ENCODE data around the gene PLOD2. TPM values are rescaled to one million over a fixed set of nuclear protein-coding genes. Genes with fewer than 3 reads are reported as not detected.

The PLOD2 gene
- total and polyA plus RNA-seq, 9 of the 15 experiments (the other 6 are each of a cell fraction or from before 2014, with no cell fraction given): 0.18 to 1.5 (median 0.58) TPM

GRCh38 chr3:146154316-146154715 lies 6.7 kb downstream of the PLOD2 start (continued):
- no peak for TF ChIP-seq ZNF197 (CRISPR knock-in tag; IDR thresholded peaks at IDR 0.05; ENCODE audit: low read depth)
- TF ChIP-seq CBX5 (IDR thresholded peaks at IDR 0.05; ENCODE audit: borderline replicate concordance, low read depth): no peak
- TF ChIP-seq HNRNPL (IDR thresholded peaks at IDR 0.05; ENCODE audit: low read depth, low read length): no peak
- TF ChIP-seq ZNF24 (IDR thresholded peaks at IDR 0.05): no peak
- TF ChIP-seq ZBTB11 (CRISPR knock-in tag; IDR thresholded peaks at IDR 0.05): no peak

GRCh38 chr3:146153429-146153828 lies 7.6 kb downstream of the PLOD2 start:
- no peak for ATAC-seq
- no peaks in the 10 kb centered on the region for H3K4me1 ChIP-seq (replicated peaks in 1 of 2; ENCODE audit: control insufficient read depth in 2 of 2, insufficient read depth in 2 of 2, low read length in 2 of 2)
- in situ Hi-C loops (cut with MboI): no loop called here
- H3K9me3 ChIP-seq (replicated peaks; ENCODE audit: control insufficient read depth, insufficient read depth, low read depth, low read length): no peaks in the 10 kb centered on the region
- CTCF ChIA-PET (ENCODE audit: low intra/inter-chr PET ratio): no interaction called here
- no peak overlapping the region for H3K27ac ChIP-seq (ENCODE audit: extremely low read depth, low read depth, low read length)
- WGBS (ENCODE audit: insufficient coverage, low coverage, missing lambda C conversion rate): 4% methylated on average over 4 of the region's 4 CpGs
- BruUV-seq (replicated peaks): no TSS peak
- H3K4me2 ChIP-seq (ENCODE audit: insufficient read depth, low read length): no peak overlapping the region
- H3K36me3 ChIP-seq (ENCODE audit: control insufficient read depth, insufficient read depth, low read length): no peaks in the 10 kb centered on the region
- H3K9ac ChIP-seq (ENCODE audit: insufficient read depth in 1 of 2, low read depth in 2 of 2, low read length in 2 of 2): no peak overlapping the region
- H3K79me2 ChIP-seq (ENCODE audit: control insufficient read depth, insufficient read depth, low read length): no peaks in the 10 kb centered on the region
- H2AFZ ChIP-seq (ENCODE audit: low read depth, low read length): no peak overlapping the region
- POLR2A ChIA-PET: no interaction called here
- H3K4me3 ChIP-seq: no peak overlapping the region
- no peak for FAIRE-seq
- no peak for DNase-seq (ENCODE audit: extremely low read depth in 1 of 4, low spot score in 3 of 4)
- no peaks in the 10 kb centered on the region for H4K20me1 ChIP-seq (replicated peaks; ENCODE audit: control insufficient read depth, insufficient read depth, low read length)
- no peaks in the 10 kb centered on the region for H3K27me3 ChIP-seq (ENCODE audit: control insufficient read depth in 2 of 2, insufficient read depth in 2 of 2, low read length in 2 of 2)
- H3K9me1 ChIP-seq (ENCODE audit: control insufficient read depth, insufficient read depth, low read length): no peaks in the 10 kb centered on the region
- intact Hi-C loops (cut with micrococcal nuclease): no loop called here
- TF ChIP-seq ZBTB7A (IDR thresholded peaks at IDR 0.05; ENCODE audit: borderline replicate concordance, control insufficient read depth, low read depth, low read length) (no peak), HNRNPLL (IDR thresholded peaks at IDR 0.05; ENCODE audit: low read depth, low read length, poor library complexity, severe bottlenecking) (no peak), CBX5 (IDR thresholded peaks at IDR 0.05; ENCODE audit: borderline replicate concordance, low read depth) (no peak), ZNF586 (CRISPR knock-in tag; conservative IDR thresholded peaks at IDR 0.05) (no peak), TBL1XR1 (IDR thresholded peaks at IDR 0.05; ENCODE audit: low read length in 2 of 2) (no peak), ZNF696 (CRISPR knock-in tag; conservative IDR thresholded peaks at IDR 0.05) (no peak), KHSRP (IDR thresholded peaks at IDR 0.05) (no peak), CEBPG (CRISPR knock-in tag; IDR thresholded peaks at IDR 0.05) (no peak), CEBPG (tag; conservative IDR thresholded peaks at IDR 0.05 in 1 of 2, IDR thresholded peaks at IDR 0.05 in 1 of 2) (no peak), JUN (IDR thresholded peaks at IDR 0.05; ENCODE audit: borderline replicate concordance, low read depth, low read length) (no peak), JUN (CRISPR knock-in tag; IDR thresholded peaks at IDR 0.05; ENCODE audit: borderline replicate concordance) (no peak), MED1 (CRISPR knock-in tag; IDR thresholded peaks at IDR 0.05; ENCODE audit: borderline replicate concordance) (no peak), C11orf30 (IDR thresholded peaks at IDR 0.05; ENCODE audit: low read depth) (no peak), XRCC5 (IDR thresholded peaks at IDR 0.05; ENCODE audit: low read depth, low read length) (no peak), ZNF561 (CRISPR knock-in tag; conservative IDR thresholded peaks at IDR 0.05) (no peak), MIER1 (IDR thresholded peaks at IDR 0.05; ENCODE audit: low read depth) (no peak), FOSL1 (tag; conservative IDR thresholded peaks at IDR 0.05) (no peak)
